NCI-H526 treated with DMSO at 0.1 percent for 48 hours (cell line): ENCODE results near the gene NXPH4.

Experiments used
- DNase-seq: peaks from one replicate; lab custom pipeline; 2025; lab: John Stamatoyannopoulos, UW

The NXPH4 gene

GRCh38 chr12:57242691-57243454, 26.3 kb downstream of the NXPH4 start:
- peak; percentile 99 for DNase-seq

- DNase-seq = peak; percentile 78
Measured at GRCh38 chr12:57243521-57244311, 27.1 kb downstream of the NXPH4 start.

DNA sequence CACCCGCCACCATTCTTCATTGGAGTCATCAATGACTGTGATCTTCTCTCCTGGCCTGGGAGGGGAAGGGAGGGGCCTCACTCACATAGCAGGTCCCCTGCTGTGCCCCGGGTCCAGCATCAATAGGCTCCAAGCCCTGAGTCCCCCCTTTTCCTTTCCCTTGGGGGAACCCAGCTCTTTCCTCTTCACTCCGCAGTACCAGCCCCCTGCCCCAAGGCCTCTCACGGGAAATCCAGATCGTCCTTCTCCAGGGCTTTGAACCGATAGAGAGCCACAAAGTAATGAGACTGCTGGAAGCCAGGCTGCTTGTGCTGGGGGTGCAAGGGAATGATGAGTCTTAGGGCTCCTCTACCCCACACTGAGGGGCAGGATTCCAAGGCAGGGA, 27.7 kb downstream of the NXPH4 start:
- DNase-seq = no peak

GRCh38 chr12:57247041-57247440, 30.4 kb downstream of the NXPH4 start:
- no peak for DNase-seq

- no peak for DNase-seq
Measured at GRCh38 chr12:57248934-57249742, 32.5 kb downstream of the NXPH4 start.

DNA sequence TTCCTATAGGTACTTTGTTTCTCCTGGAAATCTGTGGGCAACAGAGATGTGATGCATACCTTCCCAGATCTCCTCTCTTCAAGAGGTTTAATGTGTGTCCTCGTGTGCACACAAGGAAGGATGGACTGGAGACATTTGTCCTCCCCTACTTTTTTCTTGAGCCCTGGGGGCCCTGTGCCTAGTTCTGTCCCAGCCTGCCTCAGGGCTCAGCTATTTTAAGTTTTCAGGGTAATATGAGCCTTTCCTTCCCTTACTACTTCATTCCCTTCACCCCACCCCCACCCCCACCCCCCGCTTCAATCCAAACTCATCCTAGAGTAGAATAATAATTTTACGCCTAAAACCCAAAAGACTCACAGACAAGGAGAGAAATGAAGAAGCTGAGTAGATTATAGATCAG, 33.9 kb downstream of the NXPH4 start:
- no peak for DNase-seq

DNA sequence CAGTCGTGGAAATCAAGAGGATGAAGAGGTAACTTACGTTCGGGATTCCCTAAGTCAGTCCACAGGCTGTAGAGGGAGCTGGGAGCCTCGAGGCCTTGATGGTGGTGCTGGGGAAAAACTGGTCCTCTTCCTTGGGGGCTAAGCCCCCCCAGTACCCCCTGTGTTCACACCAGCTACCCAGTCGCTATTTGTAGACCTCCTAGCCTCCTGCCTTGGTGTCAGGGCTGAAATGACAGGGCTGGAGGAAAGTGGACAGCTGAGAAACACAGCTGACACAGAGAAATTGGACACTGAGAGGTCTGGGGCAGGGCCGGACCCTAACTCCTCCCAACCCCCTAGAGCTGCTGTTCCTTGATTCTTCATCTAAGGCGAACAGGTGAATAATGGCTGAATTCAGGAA, 34.4 kb downstream of the NXPH4 start, which contains the start of gene STAC3:
STAC3 (minus strand) TSS at position 232 of the 400 bp plus-strand sequence. CDS start 1,551 bp downstream, outside the sequence.
- no peak for DNase-seq

DNA sequence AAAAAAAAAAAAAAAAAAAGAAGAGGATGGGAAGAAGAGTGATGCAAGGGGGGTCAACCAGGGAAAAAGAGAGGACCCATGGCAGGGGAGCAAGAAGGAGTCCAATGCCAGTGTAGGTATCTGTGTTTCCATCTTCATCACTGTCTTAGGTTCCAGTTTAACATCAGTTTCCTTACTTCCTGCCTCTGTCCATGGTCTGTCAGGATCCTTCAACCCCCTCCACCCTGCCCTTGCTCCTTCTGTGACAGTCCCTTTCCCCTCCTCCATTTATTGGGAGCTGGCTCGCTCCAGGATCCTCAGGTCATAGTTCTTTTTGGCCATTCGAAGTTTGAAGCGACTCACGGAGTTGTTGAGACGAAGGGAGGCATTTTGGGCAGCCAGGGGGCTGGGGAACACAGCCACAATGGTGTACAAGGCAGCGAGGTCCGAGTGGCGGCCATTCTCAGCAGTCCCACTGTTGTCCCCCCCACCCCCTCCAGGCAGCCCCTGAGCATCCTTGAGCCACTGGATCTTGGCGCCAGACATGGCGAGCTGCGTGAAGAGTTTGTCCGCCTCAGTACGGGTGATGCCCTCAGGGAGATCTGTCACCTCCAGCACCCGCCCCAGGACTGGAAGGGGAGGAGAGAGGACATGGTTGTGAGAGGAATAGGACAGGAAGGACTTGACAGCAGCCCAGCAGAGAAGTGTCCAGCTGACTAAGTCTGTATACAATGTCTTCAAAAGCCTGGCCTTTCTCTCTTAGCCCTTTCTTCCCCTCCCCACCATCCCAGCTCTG, 38.1 kb downstream of the NXPH4 start:
- no peak for DNase-seq

DNA sequence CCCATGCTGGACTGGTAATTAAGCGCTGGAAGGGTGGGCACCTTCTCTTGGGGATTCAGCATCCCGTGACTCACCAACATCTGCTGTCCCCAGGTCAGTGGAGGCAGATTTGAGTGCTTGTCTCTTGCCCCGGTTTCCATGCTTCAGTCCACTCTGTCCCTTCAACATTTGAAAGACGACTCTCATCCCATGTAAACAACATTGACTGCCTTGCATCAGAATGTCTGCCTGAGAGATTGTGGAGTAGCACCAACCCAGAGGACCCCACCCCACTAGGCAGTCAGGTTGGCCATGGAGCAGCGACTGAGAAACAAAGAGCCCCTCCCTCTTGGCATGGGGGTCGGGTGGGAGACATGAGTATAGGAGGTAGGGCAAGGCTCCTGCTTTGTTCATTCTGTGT, 39.3 kb downstream of the NXPH4 start:
- DNase-seq = no peak

GRCh38 chr12:57258977-57259970, 42.7 kb downstream of the NXPH4 start:
- DNase-seq = no peak

- no peak for DNase-seq
Measured at GRCh38 chr12:57260366-57260765, 43.8 kb downstream of the NXPH4 start.

DNA sequence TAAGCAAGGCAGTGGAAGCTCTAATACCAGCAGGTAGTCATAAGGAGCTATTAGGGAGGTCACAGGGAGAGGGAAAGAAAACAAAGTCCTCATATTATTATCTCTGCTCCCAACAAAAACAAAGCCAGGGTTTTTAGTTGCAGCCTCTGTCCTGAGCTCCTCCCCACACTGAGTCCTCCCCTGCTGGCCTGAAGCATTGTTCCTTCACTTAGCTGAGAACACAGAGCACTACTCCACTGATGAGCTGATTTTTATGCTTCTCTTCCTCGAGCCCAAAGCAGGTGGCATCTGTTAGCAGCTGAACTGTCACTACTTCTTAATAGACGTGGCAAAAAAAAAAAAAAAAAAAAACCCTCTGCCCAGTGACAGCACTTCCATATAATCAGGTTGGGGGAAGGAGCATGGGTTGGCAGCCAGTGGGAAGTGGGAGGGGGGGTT, 44.9 kb downstream of the NXPH4 start:
- no peak for DNase-seq

GRCh38 chr12:57262126-57262822, 45.7 kb downstream of the NXPH4 start:
- DNase-seq = no peak

- no peak for DNase-seq
Measured at GRCh38 chr12:57263096-57263495, 46.5 kb downstream of the NXPH4 start.

DNA sequence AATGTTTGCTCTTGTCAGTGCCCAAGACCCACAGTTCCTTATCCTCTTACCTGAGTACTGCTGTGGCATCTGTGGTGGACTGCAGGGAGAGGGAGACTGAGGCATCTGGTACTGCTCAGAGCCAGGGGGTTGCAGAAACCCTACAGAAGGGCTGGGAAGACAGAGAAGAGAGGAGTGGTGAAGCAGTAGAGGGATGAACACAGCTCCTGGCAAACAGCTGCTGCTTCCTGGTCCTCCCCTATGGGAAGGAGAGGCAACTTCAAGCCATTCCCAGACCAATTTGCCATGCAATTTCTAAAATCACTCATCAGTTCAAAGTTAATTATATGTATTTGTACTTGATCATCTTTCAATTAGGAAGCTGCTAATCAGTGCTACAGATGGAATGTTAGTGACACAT, 50.1 kb downstream of the NXPH4 start:
- DNase-seq = no peak

- no peak for DNase-seq
Measured at GRCh38 chr12:57268264-57268663, 51.7 kb downstream of the NXPH4 start.

GRCh38 chr12:57270966-57271470, 54.4 kb downstream of the NXPH4 start:
- DNase-seq = no peak

- no peak for DNase-seq
Measured at GRCh38 chr12:57272337-57273151, 56.0 kb downstream of the NXPH4 start.

GRCh38 chr12:57273516-57273915, 56.9 kb downstream of the NXPH4 start:
- no peak for DNase-seq
